Astrocyte of the hippocampus (primary cell): ENCODE measurements around the gene DLG1.

ENCODE experiments used
- DNase-seq: peaks from one replicate; pipeline ENCODE4 v3.0.0; 2011; ENCODE audit warnings: low read depth, low spot score

DLG1 gene

GRCh38 chr3:197298341-197298944 is at the start of gene DLG1:
Gene DLG1, minus strand, starts transcription at chr3:197298612. Its CDS starts 1,408 bp downstream, at chr3:197297204.
- DNase-seq: peak; percentile 98

GRCh38 chr3:197348014-197348413 is 49.6 kb upstream of the DLG1 start:
- no peak for DNase-seq

GRCh38 chr3:197345390-197345789 is 47.0 kb upstream of the DLG1 start:
- DNase-seq: no peak

- DNase-seq: no peak
Measured at GRCh38 chr3:197344582-197345318, 46.3 kb upstream of the DLG1 start.

- DNase-seq: no peak
Measured at GRCh38 chr3:197343656-197344408, 45.4 kb upstream of the DLG1 start.

- no peak for DNase-seq
Measured at GRCh38 chr3:197343111-197343510, 44.7 kb upstream of the DLG1 start.

GRCh38 chr3:197340521-197340871 is 42.1 kb upstream of the DLG1 start:
- no peak for DNase-seq

- DNase-seq: peak; percentile 39
Measured at GRCh38 chr3:197339841-197340520, 41.6 kb upstream of the DLG1 start.

GRCh38 chr3:197338586-197338985 is 40.2 kb upstream of the DLG1 start:
- DNase-seq: no peak

GRCh38 chr3:197337656-197338055 is 39.2 kb upstream of the DLG1 start:
- DNase-seq: peak; percentile 76

GRCh38 chr3:197337214-197337613 is 38.8 kb upstream of the DLG1 start:
- no peak for DNase-seq

- no peak for DNase-seq
Measured at GRCh38 chr3:197336348-197336747, 37.9 kb upstream of the DLG1 start.

- DNase-seq: peak; percentile 87
Measured at GRCh38 chr3:197335428-197336132, 37.2 kb upstream of the DLG1 start.

- DNase-seq: peak; percentile 80
Measured at GRCh38 chr3:197333901-197334639, 35.7 kb upstream of the DLG1 start.

GRCh38 chr3:197331131-197331530 is 32.7 kb upstream of the DLG1 start:
- no peak for DNase-seq

GRCh38 chr3:197329382-197329781 is 31.0 kb upstream of the DLG1 start:
- DNase-seq: no peak

- no peak for DNase-seq
Measured at GRCh38 chr3:197328198-197328597, 29.8 kb upstream of the DLG1 start.

- no peak for DNase-seq
Measured at GRCh38 chr3:197327701-197328100, 29.3 kb upstream of the DLG1 start.

- DNase-seq: no peak
Measured at GRCh38 chr3:197325773-197326172, 27.4 kb upstream of the DLG1 start.

- DNase-seq: no peak
Measured at GRCh38 chr3:197322149-197322548, 23.7 kb upstream of the DLG1 start.

- DNase-seq: no peak
Measured at GRCh38 chr3:197320582-197320981, 22.2 kb upstream of the DLG1 start.
